NT2/D1 (cell line): Measurements from ENCODE around the gene SREBF2.

Experiments used
- SUZ12 ChIP-seq: IDR thresholded peaks from 2 replicates; pipeline ENCODE4 v1.6.1; 2011; ENCODE audit not compliant: insufficient read length, insufficient read depth; ENCODE audit errors: extremely low read depth
- ZNF274 ChIP-seq: IDR thresholded peaks from 2 replicates; pipeline ENCODE4 v1.6.1; 2011; ENCODE audit warnings: mild to moderate bottlenecking, low read depth, low read length

DNA sequence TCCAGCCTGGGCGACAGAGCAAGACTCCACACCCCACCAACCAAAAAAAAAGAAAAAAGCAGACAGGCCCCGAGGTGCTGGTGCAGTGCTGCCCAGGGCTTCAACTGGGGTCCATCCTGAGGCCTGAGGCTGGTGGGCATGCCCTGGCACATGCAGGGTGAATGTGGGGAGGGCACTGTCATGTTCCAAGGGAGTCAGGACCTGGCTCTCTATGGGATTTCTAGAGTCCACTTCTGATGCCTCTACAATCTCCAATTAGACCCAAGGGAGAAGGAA, 103.9 kb downstream of the SREBF2 start:
- TF ChIP-seq SUZ12 (no peak), ZNF274 (no peak)
